CD4-positive, alpha-beta T cell (primary cell): ENCODE data around the gene MTRF1L. TPM values are rescaled to one million over a fixed set of nuclear protein-coding genes. Genes with fewer than 3 reads are reported as not detected.
A peak's percentile ranks its signal among the peaks of the same experiment; 100 is the strongest.
"Not testable (repeated sequence)": the region's sequence is repeated elsewhere in the genome, so short reads cannot be mapped to it uniquely, and the experiment has no call there.

Experiments
- ATAC-seq: fragments of 200-7000 bp; cut with Tn5 transposase; one replicate; pipeline ENCODE4 v1.10.0; 2022; ENCODE audit warnings: mild to moderate bottlenecking; ENCODE audit not compliant: poor library complexity
- CTCF ChIA-PET: fragments of 350-600 bp; sonication (Branson Sonifier 250); formaldehyde crosslinking; loops from one replicate; lab custom pipeline; 2021; ENCODE audit warnings: antibody characterized with exemption, inconsistent platforms; lab: Charles Lee
- POLR2A ChIA-PET: fragments of 350-600 bp; sonication (Branson Sonifier 250); formaldehyde crosslinking; loops from one replicate; lab custom pipeline; 2021; ENCODE audit warnings: antibody characterized with exemption, inconsistent platforms; lab: Charles Lee
- DNase-seq, 14 experiments: peaks; one replicate each; pipeline ENCODE4 v3.0.0-alpha.2; 2013 to 2020; ENCODE audit warnings: mixed read lengths in 2 of 14
- H3K27ac ChIP-seq, 2 donors: one replicate each; pipeline versions ENCODE4 v1.5.1 to v1.7.0; 2013; ENCODE audit warnings: low read length in 2 of 2, low read depth in 1 of 2, mild to moderate bottlenecking in 1 of 2
- H3K27me3 ChIP-seq, 2 experiments: 1 replicate in 1 of 2; 2 replicates in 1 of 2; pipeline versions ENCODE4 v1.6.1 to v1.7.0; 2013; ENCODE audit warnings: low read length in 2 of 2, control low read depth in 1 of 2, mild to moderate bottlenecking in 1 of 2, moderate library complexity in 1 of 2; ENCODE audit not compliant: insufficient read depth in 2 of 2, control insufficient read depth in 1 of 2
- H3K36me3 ChIP-seq: one replicate; pipeline ENCODE4 v1.6.1; 2013; ENCODE audit warnings: low read length, control low read depth; ENCODE audit not compliant: insufficient read depth
- H3K4me1 ChIP-seq: one replicate; pipeline ENCODE4 v1.6.1; 2013; ENCODE audit warnings: low read length, control low read depth; ENCODE audit not compliant: insufficient read depth
- H3K4me3 ChIP-seq: one replicate; pipeline ENCODE4 v1.5.1; 2013; ENCODE audit warnings: mild to moderate bottlenecking, low read length, moderate library complexity
- H3K9me3 ChIP-seq, 2 experiments: 1 replicate in 1 of 2; 2 replicates in 1 of 2; pipeline versions ENCODE4 v1.6.1 to v1.7.0; 2013; ENCODE audit warnings: low read length in 2 of 2, mild to moderate bottlenecking in 2 of 2, control low read depth in 1 of 2, moderate library complexity in 1 of 2; ENCODE audit not compliant: control insufficient read depth in 1 of 2, insufficient read depth in 1 of 2
- H3K27ac Mint-ChIP-seq: one replicate; pipeline ENCODE4 v1.8.0; 2020; ENCODE audit warnings: mixed read lengths
- H3K27me3 Mint-ChIP-seq: one replicate; pipeline ENCODE4 v1.8.0; 2021; ENCODE audit warnings: mixed read lengths
- H3K36me3 Mint-ChIP-seq: one replicate; pipeline ENCODE4 v1.8.0; 2021; ENCODE audit warnings: low read depth, mixed read lengths
- H3K4me1 Mint-ChIP-seq: one replicate; pipeline ENCODE4 v1.8.0; 2021; ENCODE audit warnings: low read depth, mixed read lengths
- H3K4me3 Mint-ChIP-seq: one replicate; pipeline ENCODE4 v1.8.0; 2020; ENCODE audit warnings: mild to moderate bottlenecking, mixed read lengths
- H3K9me3 Mint-ChIP-seq: one replicate; pipeline ENCODE4 v1.8.0; 2020; ENCODE audit warnings: mixed read lengths
- CTCF ChIP-seq: fragments of 200-600 bp; IDR thresholded peaks from one replicate; pipeline ENCODE4 v1.8.0; 2022; ENCODE audit warnings: antibody characterized with exemption, mild to moderate bottlenecking
- intact Hi-C, 2 experiments: fragments of 100-400 bp; cut with DNase I in 1 of 2; cut with micrococcal nuclease in 1 of 2; formaldehyde crosslinking; loops; one replicate each; pipeline versions ENCODE4 v1.15.1 to v1.9.0; 2023 to 2025; cut with DNase I, micrococcal nuclease
- total RNA-seq, 174 experiments: library from RNA in 2 of 174; stranded (reverse) in 2 of 174; gene quantifications; one replicate each; pipeline ENCODE4 v1.2.3 and lab custom pipeline; 2021 to 2026

The MTRF1L gene
- total RNA-seq, 2 experiments from 2014 or later: 9.3 to 11.2 TPM

GRCh38 chr6:153003366-153003690 lies 819 bp upstream of the MTRF1L start:
- no peak for ATAC-seq
- H3K9me3 Mint-ChIP-seq: no peaks in the 10 kb centered on the region
- intact Hi-C loops: loop anchor here (2.0 kb wide), 2 partner anchors 19 to 21 kb away; partner anchors contain the start of gene FBXO5 (in 1 of the 2)
- H3K27me3 Mint-ChIP-seq: no peaks in the 10 kb centered on the region
- peak overlapping the region; percentile 87 for H3K27ac Mint-ChIP-seq
- H3K36me3 Mint-ChIP-seq: peaks cover 39% of the 10 kb centered on the region
- ChIA-PET CTCF (no interaction called here), POLR2A (no interaction called here)
- H3K36me3 ChIP-seq: peaks cover 2% of the 10 kb centered on the region
- H3K4me3 Mint-ChIP-seq: peak overlapping the region; percentile 93
- peak overlapping the region; percentile 68 to 88 for H3K27ac ChIP-seq
- H3K4me3 ChIP-seq: peak overlapping the region; percentile 61
- no peak for DNase-seq
- TF ChIP-seq CTCF: no peak
- H3K9me3 ChIP-seq: no peaks in the 10 kb centered on the region
- H3K4me1 Mint-ChIP-seq: peaks cover 58% of the 10 kb centered on the region
- peaks cover 21% of the 10 kb centered on the region for H3K4me1 ChIP-seq
- no peaks in the 10 kb centered on the region for H3K27me3 ChIP-seq

DNA sequence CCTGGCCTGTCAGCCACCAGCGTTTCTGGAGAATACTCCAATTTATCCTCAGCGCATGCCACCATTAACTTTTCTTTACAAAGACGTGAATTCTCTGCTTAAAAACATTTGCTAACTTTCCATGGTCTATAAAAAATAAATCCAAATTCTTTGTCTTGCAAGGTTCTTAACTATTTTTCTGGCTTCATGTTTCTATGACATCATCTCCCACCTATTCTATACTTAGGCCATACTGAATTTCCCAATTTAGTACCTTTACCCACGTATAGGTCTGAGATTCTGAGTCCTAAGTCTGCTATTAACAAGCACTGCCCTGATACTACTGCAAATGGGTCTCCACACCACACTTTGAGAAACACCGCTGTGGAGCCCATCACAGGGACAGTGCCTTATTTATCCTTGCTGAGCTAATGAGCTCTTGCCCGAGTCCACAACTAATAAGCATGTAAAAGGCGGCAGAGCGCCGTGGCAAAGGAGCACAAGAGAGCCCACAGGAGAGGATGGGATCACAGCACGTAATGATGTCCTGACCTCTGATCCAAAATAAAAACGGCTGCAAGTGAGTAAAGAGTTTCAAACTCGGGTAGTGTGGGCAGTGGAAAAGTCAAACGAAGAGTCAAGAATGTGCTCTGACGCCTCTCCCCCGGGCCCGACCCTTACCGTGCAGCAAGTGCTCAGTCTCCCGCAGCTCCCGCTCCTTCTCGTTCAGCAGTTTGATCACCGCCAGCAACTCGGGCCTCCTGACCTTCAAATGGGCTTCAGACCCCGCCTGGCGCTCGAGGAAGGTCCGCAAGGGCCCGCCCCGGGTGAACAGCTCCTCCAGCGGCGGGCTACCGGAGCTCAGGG lies 519 bp downstream of the MTRF1L start:
- Histone ChIP-seq H3K27me3 (no peaks in the 10 kb centered on the region), H3K9me3 (no peaks in the 10 kb centered on the region), H3K27ac (peak overlapping the region; percentile 68 to 88), H3K36me3 (peaks cover 11% of the 10 kb centered on the region), H3K4me3 (peak overlapping the region; percentile 61), H3K4me1 (peaks cover 21% of the 10 kb centered on the region)
- peak; percentile 21 for TF ChIP-seq CTCF
- intact Hi-C loops: loop anchor here (2.0 kb wide), 2 partner anchors 17 to 19 kb away; partner anchors contain the start of gene FBXO5 (in 1 of the 2)
- POLR2A ChIA-PET: interaction anchor here (1.2 kb wide), 1 partner anchor 19 kb away, joined by 5 read pairs; the partner anchor contains the start of gene FBXO5
- Mint-ChIP-seq H3K4me1 (peaks cover 64% of the 10 kb centered on the region), H3K36me3 (peaks cover 52% of the 10 kb centered on the region), H3K9me3 (no peaks in the 10 kb centered on the region), H3K4me3 (peak overlapping the region; percentile 93), H3K27ac (peak overlapping the region; percentile 87), H3K27me3 (no peaks in the 10 kb centered on the region)
- CTCF ChIA-PET: no interaction called here
- peak in 4 of 14 experiments; percentile 2 to 35 (median 24) for DNase-seq
- ATAC-seq: peak; percentile 28

- peaks cover 76% of the 10 kb centered on the region for H3K4me1 Mint-ChIP-seq
- CTCF ChIA-PET, H3K27ac ChIP-seq, H3K9me3 ChIP-seq, POLR2A ChIA-PET, ATAC-seq, H3K4me3 ChIP-seq, H3K27me3 Mint-ChIP-seq, intact Hi-C loops, H3K27me3 ChIP-seq, DNase-seq, H3K9me3 Mint-ChIP-seq: not testable (repeated sequence)
- peak overlapping the region; percentile 93 for H3K4me3 Mint-ChIP-seq
- H3K36me3 ChIP-seq: peaks cover 20% of the 10 kb centered on the region
- H3K36me3 Mint-ChIP-seq: peaks cover 64% of the 10 kb centered on the region
- peaks cover 21% of the 10 kb centered on the region for H3K4me1 ChIP-seq
- H3K27ac Mint-ChIP-seq: peak overlapping the region; percentile 87
Measured at GRCh38 chr6:153000790-153001189, 1.7 kb downstream of the MTRF1L start.
